GM23338 (cell line): Measurements from ENCODE around the gene ZNF324. TPM values are rescaled to one million over a fixed set of nuclear protein-coding genes. Genes with fewer than 3 reads are reported as not detected.

Source experiments
- ATAC-seq: fragments of 200-7000 bp; cut with Tn5 transposase; 3 replicates; pipeline ENCODE4 v1.9.1; 2020
- DNase-seq: peaks from one replicate; pipeline ENCODE4 v3.0.0-alpha.2; 2015; ENCODE audit warnings: low spot score
- H2AFZ ChIP-seq: fragments of 200-600 bp; sonication (generic); 2 replicates; pipeline ENCODE4 v1.8.0; 2016; ENCODE audit warnings: antibody characterized with exemption, mild to moderate bottlenecking, moderate library complexity
- H3F3A ChIP-seq: fragments of 200-600 bp; sonication (generic); replicated peaks from 2 replicates; pipeline ENCODE4 v1.8.0; 2017; ENCODE audit warnings: antibody characterized with exemption, mixed run types, low read depth
- H3K27ac ChIP-seq: fragments of 200-600 bp; sonication (generic); 2 replicates; pipeline ENCODE4 v1.6.1; 2016; ENCODE audit warnings: low read depth
- H3K27me3 ChIP-seq: fragments of 200-600 bp; sonication (generic); 2 replicates; pipeline ENCODE4 v1.8.0; 2016; ENCODE audit warnings: mild to moderate bottlenecking, mixed run types, moderate library complexity; ENCODE audit not compliant: insufficient read depth
- H3K36me3 ChIP-seq: fragments of 200-600 bp; sonication (generic); 2 replicates; pipeline ENCODE4 v1.8.0; 2016; ENCODE audit warnings: mild to moderate bottlenecking; ENCODE audit not compliant: insufficient read depth
- H3K4me1 ChIP-seq: fragments of 200-600 bp; sonication (generic); 2 replicates; pipeline ENCODE4 v1.8.0; 2016; ENCODE audit warnings: mild to moderate bottlenecking, moderate library complexity; ENCODE audit not compliant: insufficient read depth
- H3K4me2 ChIP-seq: fragments of 200-600 bp; sonication (generic); 2 replicates; pipeline ENCODE4 v1.7.1; 2017; ENCODE audit warnings: mixed run types
- H3K4me3 ChIP-seq: fragments of 200-600 bp; sonication (generic); 2 replicates; pipeline ENCODE4 v1.6.1; 2016; ENCODE audit warnings: mixed run types
- H3K79me2 ChIP-seq: fragments of 200-600 bp; sonication (generic); replicated peaks from 2 replicates; pipeline ENCODE4 v1.8.0; 2017; ENCODE audit warnings: mild to moderate bottlenecking; ENCODE audit not compliant: insufficient read depth
- H3K9me2 ChIP-seq: fragments of 200-600 bp; sonication (generic); 2 replicates; pipeline ENCODE4 v1.8.0; 2017; ENCODE audit not compliant: insufficient read depth
- H4K20me1 ChIP-seq: fragments of 200-600 bp; sonication (generic); replicated peaks from 2 replicates; pipeline ENCODE4 v1.8.0; 2017; ENCODE audit warnings: mild to moderate bottlenecking; ENCODE audit not compliant: insufficient read depth
- H3K27ac Mint-ChIP-seq: 2 replicates; pipeline ENCODE4 v1.8.0; 2020; ENCODE audit warnings: inconsistent platforms, mild to moderate bottlenecking, moderate library complexity, mixed read lengths
- H3K27me3 Mint-ChIP-seq: 3 replicates; pipeline ENCODE4 v1.8.0; 2022; ENCODE audit warnings: low read depth, mild to moderate bottlenecking, moderate library complexity, mixed read lengths, inconsistent platforms; ENCODE audit not compliant: insufficient read depth, poor library complexity
- H3K36me3 Mint-ChIP-seq: 3 replicates; pipeline ENCODE4 v1.8.0; 2021; ENCODE audit warnings: low read depth, mild to moderate bottlenecking, inconsistent platforms, moderate library complexity, mixed read lengths
- H3K4me1 Mint-ChIP-seq: 3 replicates; pipeline ENCODE4 v1.8.0; 2020; ENCODE audit warnings: mild to moderate bottlenecking, inconsistent platforms, mixed read lengths
- H3K4me3 Mint-ChIP-seq: 3 replicates; pipeline ENCODE4 v1.8.0; 2021; ENCODE audit warnings: moderate library complexity, mild to moderate bottlenecking, inconsistent platforms, mixed read lengths
- H3K9me3 Mint-ChIP-seq: 3 replicates; pipeline ENCODE4 v1.8.0; 2020; ENCODE audit warnings: moderate library complexity, mild to moderate bottlenecking, inconsistent platforms, mixed read lengths
- CREB1 ChIP-seq: fragments of 250-450 bp; sonication (Bioruptor Pico); IDR thresholded peaks from 2 replicates; pipeline ENCODE4 v1.5.0; 2020; ENCODE audit warnings: low read depth, mild to moderate bottlenecking, moderate library complexity
- CTCF ChIP-seq, 2 experiments: fragments of 200-600 bp in 1 of 2; sonication (generic) in 1 of 2; conservative IDR thresholded peaks; 2 replicates each; pipeline versions ENCODE4 v1.5.1 to v1.6.1; 2016 to 2017; ENCODE audit warnings: antibody characterized with exemption in 2 of 2, low read depth in 2 of 2, mild to moderate bottlenecking in 2 of 2, moderate library complexity in 1 of 2
- ETS1 ChIP-seq: IDR thresholded peaks from 2 replicates; pipeline ENCODE4 v1.6.1; 2016; ENCODE audit warnings: antibody characterized with exemption
- EZH2phosphoT487 ChIP-seq: fragments of 200-600 bp; sonication (generic); IDR thresholded peaks from one replicate; pipeline ENCODE4 v1.8.1; 2018; ENCODE audit warnings: antibody characterized with exemption; ENCODE audit not compliant: unreplicated experiment
- JUNB ChIP-seq: IDR thresholded peaks from one replicate; pipeline ENCODE4 v1.6.1; 2016; ENCODE audit warnings: antibody characterized with exemption; ENCODE audit not compliant: unreplicated experiment
- NANOG ChIP-seq: IDR thresholded peaks from 2 replicates; pipeline ENCODE4 v1.6.1; 2016; ENCODE audit warnings: antibody characterized with exemption, borderline replicate concordance
- POLR2AphosphoS5 ChIP-seq: IDR thresholded peaks from 2 replicates; pipeline ENCODE4 v1.6.1; 2016; ENCODE audit warnings: antibody characterized with exemption, low read depth
- REST ChIP-seq: IDR thresholded peaks from one replicate; pipeline ENCODE4 v1.6.1; 2018; ENCODE audit warnings: antibody characterized with exemption; ENCODE audit not compliant: unreplicated experiment
- ZNF114 ChIP-seq: fragments of 250-450 bp; sonication (Bioruptor Pico); IDR thresholded peaks from 2 replicates; pipeline ENCODE4 v1.5.0; 2020; ENCODE audit warnings: mild to moderate bottlenecking, moderate library complexity
- polyA plus RNA-seq: library from polyadenylated mRNA; unstranded; fragments of >200 nt; fragmentation: Nextera tagmentation; extraction: Ambion mirVana; gene quantifications from 2 replicates; pipeline ENCODE4 v1.2.1, GENCODE V29; 2016
- total RNA-seq: library from RNA; depleted of rRNA; stranded (reverse); fragments of >200 nt; shearing (Covaris generic); gene quantifications from 2 replicates; pipeline ENCODE4 v1.2.3, GENCODE V29; 2014

The ZNF324 gene
- total and polyA plus RNA-seq, 2 experiments from 2014 or later = 3.9 to 15.0 TPM

- Histone ChIP-seq H3K79me2 (no peaks in the 10 kb centered on the region), H3F3A (peaks cover 13% of the 10 kb centered on the region), H4K20me1 (no peaks in the 10 kb centered on the region), H2AFZ (peak overlapping the region; percentile 76), H3K4me2 (peak overlapping the region; percentile 94), H3K4me3 (peak overlapping the region; percentile 82), H3K36me3 (no peaks in the 10 kb centered on the region), H3K9me2 (no peaks in the 10 kb centered on the region), H3K27ac (peak overlapping the region; percentile 96; the same call in 1 of the 2 replicates), H3K27me3 (no peaks in the 10 kb centered on the region), H3K4me1 (peaks cover 4% of the 10 kb centered on the region; the same call in 1 of the 2 replicates)
- H3K4me1 Mint-ChIP-seq = peaks cover 10% of the 10 kb centered on the region
- DNase-seq (no peak), ATAC-seq (peak; percentile 2)
- H3K36me3 Mint-ChIP-seq = peaks cover 9% of the 10 kb centered on the region
- H3K27ac Mint-ChIP-seq = peak overlapping the region; percentile 85
- peak overlapping the region; percentile 93 for H3K4me3 Mint-ChIP-seq
- no peaks in the 10 kb centered on the region; the same call in 2 of the 3 replicates for H3K9me3 Mint-ChIP-seq
- no peak for TF ChIP-seq POLR2AphosphoS5
- no peak for TF ChIP-seq NANOG
- TF ChIP-seq ETS1 = no peak
- H3K27me3 Mint-ChIP-seq = peaks cover 25% of the 10 kb centered on the region
Measured at GRCh38 chr19:58476498-58477015, 9.7 kb downstream of the ZNF324 start.

GRCh38 chr19:58477130-58477529 is 10.2 kb downstream of the ZNF324 start:
- H3F3A ChIP-seq = peaks cover 13% of the 10 kb centered on the region
- no peak overlapping the region for H2AFZ ChIP-seq
- H3K4me2 ChIP-seq = peak overlapping the region; percentile 94
- Mint-ChIP-seq H3K27ac (peak overlapping the region; percentile 85), H3K9me3 (no peaks in the 10 kb centered on the region; the same call in 2 of the 3 replicates), H3K36me3 (peaks cover 8% of the 10 kb centered on the region), H3K4me1 (peaks cover 10% of the 10 kb centered on the region), H3K27me3 (peaks cover 25% of the 10 kb centered on the region), H3K4me3 (peak overlapping the region; percentile 93)
- no peaks in the 10 kb centered on the region for H3K79me2 ChIP-seq
- H4K20me1 ChIP-seq = no peaks in the 10 kb centered on the region; the same call in 1 of the 2 replicates
- H3K27ac ChIP-seq = no peak overlapping the region
- no peak for ATAC-seq
- peaks cover 4% of the 10 kb centered on the region; the same call in 1 of the 2 replicates for H3K4me1 ChIP-seq
- DNase-seq = no peak
- no peaks in the 10 kb centered on the region for H3K9me2 ChIP-seq
- no peaks in the 10 kb centered on the region for H3K36me3 ChIP-seq
- no peaks in the 10 kb centered on the region for H3K27me3 ChIP-seq
- peak overlapping the region; percentile 82 for H3K4me3 ChIP-seq
- no peak for TF ChIP-seq NANOG
- TF ChIP-seq JUNB = no peak
- TF ChIP-seq POLR2AphosphoS5 = no peak
- TF ChIP-seq ZNF114 (CRISPR knock-in tag) = no peak
- no peak for TF ChIP-seq REST
- no peak for TF ChIP-seq CREB1
- TF ChIP-seq CTCF (conservative IDR thresholded peaks at IDR 0.05; ENCODE audit: low read depth in 2 of 2) = no peak
- TF ChIP-seq EZH2phosphoT487 = no peak
- TF ChIP-seq ETS1 = no peak
